ENCODE data around the gene AFF1. TPM values are rescaled to one million over a fixed set of nuclear protein-coding genes. Genes with fewer than 3 reads are reported as not detected.

Gene AFF1
- polyA plus RNA-seq, 1 donor (not counting 4 experiments of a cell fraction or from before 2014, with no cell fraction given) = 14.4 TPM

DNA sequence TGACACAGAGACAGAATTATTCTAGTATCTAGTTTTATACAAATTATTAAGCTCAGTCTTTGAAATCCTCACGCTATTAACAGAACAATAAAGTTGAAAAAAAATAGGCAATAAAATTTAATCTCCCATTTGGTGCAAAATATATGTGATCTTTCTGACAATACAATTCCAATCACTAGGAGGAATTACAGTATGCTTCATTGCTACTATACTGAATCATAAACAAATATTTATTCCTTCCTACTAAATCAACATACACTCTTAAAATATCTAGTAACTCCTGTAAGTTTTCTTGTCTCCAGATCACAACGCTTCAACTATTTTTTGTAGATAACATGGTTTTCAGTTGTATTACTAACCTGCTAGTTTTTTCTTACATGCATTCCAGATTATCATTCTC lies 239.9 kb downstream of the AFF1 start:
- DNase-seq (ENCODE audit: low read depth, low spot score) = no peak
- no peaks in the 10 kb centered on the region for H3K9me3 ChIP-seq (ENCODE audit: control insufficient read depth, low read depth, low read length)
- H3K4me1 ChIP-seq (ENCODE audit: control insufficient read depth, extremely low read depth, insufficient read depth, low read length) = no peaks in the 10 kb centered on the region
- no peaks in the 10 kb centered on the region for H3K27me3 ChIP-seq (ENCODE audit: control insufficient read depth, extremely low read depth, insufficient read depth, low read length)
- no peaks in the 10 kb centered on the region for H4K20me1 ChIP-seq (ENCODE audit: control insufficient read depth, extremely low read depth, insufficient read depth, low read length)
- no peaks in the 10 kb centered on the region for H3K79me2 ChIP-seq (ENCODE audit: control insufficient read depth, insufficient read depth, low read length)
- no peak overlapping the region for H2AFZ ChIP-seq (ENCODE audit: control insufficient read depth, low read length)
- H3K9ac ChIP-seq (ENCODE audit: control insufficient read depth, extremely low read depth, insufficient read depth, low read length) = no peak overlapping the region
- H3K9me1 ChIP-seq (ENCODE audit: control insufficient read depth, extremely low read depth, insufficient read depth, low read length) = no peaks in the 10 kb centered on the region
- no peak overlapping the region for H3K4me3 ChIP-seq (ENCODE audit: control insufficient read depth in 2 of 3, extremely low read depth in 1 of 3, insufficient read depth in 2 of 3, low read depth in 1 of 3, low read length in 3 of 3)
- no peak overlapping the region for H3K27ac ChIP-seq (ENCODE audit: control insufficient read depth, insufficient read depth, low read length)
- H3K4me2 ChIP-seq (ENCODE audit: control insufficient read depth, extremely low read depth, insufficient read depth, low read depth, low read length) = no peak overlapping the region
- no peaks in the 10 kb centered on the region for H3K36me3 ChIP-seq (ENCODE audit: control insufficient read depth in 2 of 2, extremely low read depth in 1 of 2, insufficient read depth in 2 of 2, low read length in 2 of 2)
- TF ChIP-seq, protein P1, sequence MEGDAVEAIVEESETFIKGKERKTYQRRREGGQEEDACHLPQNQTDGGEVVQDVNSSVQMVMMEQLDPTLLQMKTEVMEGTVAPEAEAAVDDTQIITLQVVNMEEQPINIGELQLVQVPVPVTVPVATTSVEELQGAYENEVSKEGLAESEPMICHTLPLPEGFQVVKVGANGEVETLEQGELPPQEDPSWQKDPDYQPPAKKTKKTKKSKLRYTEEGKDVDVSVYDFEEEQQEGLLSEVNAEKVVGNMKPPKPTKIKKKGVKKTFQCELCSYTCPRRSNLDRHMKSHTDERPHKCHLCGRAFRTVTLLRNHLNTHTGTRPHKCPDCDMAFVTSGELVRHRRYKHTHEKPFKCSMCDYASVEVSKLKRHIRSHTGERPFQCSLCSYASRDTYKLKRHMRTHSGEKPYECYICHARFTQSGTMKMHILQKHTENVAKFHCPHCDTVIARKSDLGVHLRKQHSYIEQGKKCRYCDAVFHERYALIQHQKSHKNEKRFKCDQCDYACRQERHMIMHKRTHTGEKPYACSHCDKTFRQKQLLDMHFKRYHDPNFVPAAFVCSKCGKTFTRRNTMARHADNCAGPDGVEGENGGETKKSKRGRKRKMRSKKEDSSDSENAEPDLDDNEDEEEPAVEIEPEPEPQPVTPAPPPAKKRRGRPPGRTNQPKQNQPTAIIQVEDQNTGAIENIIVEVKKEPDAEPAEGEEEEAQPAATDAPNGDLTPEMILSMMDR (optimal IDR thresholded peaks at IDR 0.05 in 1 of 3, IDR thresholded peaks at IDR 0.05 in 1 of 3, conservative IDR thresholded peaks at IDR 0.05 in 1 of 3; ENCODE audit: extremely low read depth in 1 of 3, insufficient read depth in 2 of 3, low read length in 3 of 3) = no peak
- TF ChIP-seq EZH2 (IDR thresholded peaks at IDR 0.05; ENCODE audit: low read length) = no peak
- dilution Hi-C loops (cut with MboI; ENCODE audit: extremely low pct_ligation_motif_present, low sequenced_read_pairs) = no loop called here
- FAIRE-seq = no peak

DNA sequence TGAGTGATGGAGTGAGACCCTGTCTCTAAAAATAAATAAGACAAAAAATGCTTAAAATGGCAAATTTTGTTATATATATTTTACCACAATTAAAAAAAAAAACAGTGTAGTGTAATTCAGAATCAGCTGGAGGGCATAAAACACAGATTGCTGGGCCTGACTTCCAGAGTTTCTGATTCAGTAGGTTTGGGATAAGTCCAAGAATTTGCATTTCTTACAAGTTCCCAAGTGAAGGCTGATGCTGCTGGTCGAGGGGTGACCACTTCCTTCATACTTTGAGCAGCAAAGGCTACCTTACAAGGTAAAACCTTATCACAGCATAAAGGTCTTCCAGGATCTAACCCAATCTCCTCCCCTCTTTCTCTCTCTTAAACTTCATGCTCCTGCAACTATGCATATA lies 244.9 kb downstream of the AFF1 start:
- Histone ChIP-seq H4K20me1 (ENCODE audit: control insufficient read depth, extremely low read depth, insufficient read depth, low read length) (no peaks in the 10 kb centered on the region), H3K4me2 (ENCODE audit: control insufficient read depth, extremely low read depth, insufficient read depth, low read depth, low read length) (no peak overlapping the region), H3K27me3 (ENCODE audit: control insufficient read depth, extremely low read depth, insufficient read depth, low read length) (no peaks in the 10 kb centered on the region), H3K27ac (ENCODE audit: control insufficient read depth, insufficient read depth, low read length) (no peak overlapping the region), H3K79me2 (ENCODE audit: control insufficient read depth, insufficient read depth, low read length) (no peaks in the 10 kb centered on the region), H3K9me1 (ENCODE audit: control insufficient read depth, extremely low read depth, insufficient read depth, low read length) (no peaks in the 10 kb centered on the region), H3K36me3 (ENCODE audit: control insufficient read depth in 2 of 2, extremely low read depth in 1 of 2, insufficient read depth in 2 of 2, low read length in 2 of 2) (no peaks in the 10 kb centered on the region), H3K9me3 (ENCODE audit: control insufficient read depth, low read depth, low read length) (no peaks in the 10 kb centered on the region), H3K4me3 (ENCODE audit: control insufficient read depth in 2 of 3, extremely low read depth in 1 of 3, insufficient read depth in 2 of 3, low read depth in 1 of 3, low read length in 3 of 3) (no peak overlapping the region), H2AFZ (ENCODE audit: control insufficient read depth, low read length) (no peak overlapping the region), H3K9ac (ENCODE audit: control insufficient read depth, extremely low read depth, insufficient read depth, low read length) (no peak overlapping the region), H3K4me1 (ENCODE audit: control insufficient read depth, extremely low read depth, insufficient read depth, low read length) (no peaks in the 10 kb centered on the region)
- FAIRE-seq (no peak), DNase-seq (ENCODE audit: low read depth, low spot score) (no peak)
- no peak for TF ChIP-seq EZH2 (IDR thresholded peaks at IDR 0.05; ENCODE audit: low read length)
- TF ChIP-seq, protein P1 (optimal IDR thresholded peaks at IDR 0.05 in 1 of 3, IDR thresholded peaks at IDR 0.05 in 1 of 3, conservative IDR thresholded peaks at IDR 0.05 in 1 of 3; ENCODE audit: extremely low read depth in 1 of 3, insufficient read depth in 2 of 3, low read length in 3 of 3) = no peak
- dilution Hi-C loops (cut with MboI; ENCODE audit: extremely low pct_ligation_motif_present, low sequenced_read_pairs) = no loop called here

Data from keratinocyte (primary cell).